ENCODE measurements around the gene EIF5AL1. TPM values are rescaled to one million over a fixed set of nuclear protein-coding genes. Genes with fewer than 3 reads are reported as not detected.

EIF5AL1 gene
- total and polyA plus RNA-seq, 2 of the 4 experiments (the other 2 are of a cell fraction): 1.1 to 1.4 TPM

GRCh38 chr10:79475119-79475653, 37.1 kb upstream of the EIF5AL1 start:
- Histone ChIP-seq H3K14ac (replicated peaks; ENCODE audit: low read depth, low read length) (no peak overlapping the region), H2BK20ac (ENCODE audit: low read depth, low read length) (no peak overlapping the region), H2AK5ac (ENCODE audit: low read depth, low read length) (no peak overlapping the region), H2BK5ac (ENCODE audit: low read depth, low read length, poor library complexity, severe bottlenecking) (no peak overlapping the region), H2BK120ac (ENCODE audit: low read depth, low read length) (no peak overlapping the region), H3K23ac (ENCODE audit: low read depth, low read length) (no peak overlapping the region), H2AFZ (replicated peaks; ENCODE audit: low read length, poor library complexity) (no peak overlapping the region), H4K8ac (ENCODE audit: low read depth in 2 of 2, low read length in 2 of 2) (no peak overlapping the region), H3K9me3 (ENCODE audit: control insufficient read depth, insufficient read depth, low read length) (no peaks in the 10 kb centered on the region), H3K27ac (ENCODE audit: insufficient read depth, low read length) (no peak overlapping the region), H4K20me1 (ENCODE audit: insufficient read depth, low read length) (no peaks in the 10 kb centered on the region), H4K91ac (ENCODE audit: insufficient read depth, low read depth, low read length) (no peak overlapping the region), H3K27me3 (ENCODE audit: control insufficient read depth, insufficient read depth, low read length) (peaks cover 1% of the 10 kb centered on the region; the same call in 1 of the 2 replicates), H3K4me2 (ENCODE audit: low read depth, low read length) (no peak overlapping the region), H3K9ac (ENCODE audit: low read depth, low read length) (no peak overlapping the region), H3K4me1 (ENCODE audit: control insufficient read depth, insufficient read depth, low read length) (no peaks in the 10 kb centered on the region), H3K4me3 (ENCODE audit: insufficient read depth, low read depth, low read length) (no peak overlapping the region), H4K5ac (ENCODE audit: low read depth, low read length) (no peak overlapping the region), H3K36me3 (ENCODE audit: control insufficient read depth, insufficient read depth, low read length) (no peaks in the 10 kb centered on the region), H2AK9ac (replicated peaks; ENCODE audit: low read depth, low read length, poor library complexity) (peak overlapping the region; percentile 72), H3K79me1 (ENCODE audit: low read depth in 1 of 2, low read length in 2 of 2) (no peaks in the 10 kb centered on the region), H3K9me1 (ENCODE audit: insufficient read depth, low read length) (no peaks in the 10 kb centered on the region; the same call in 1 of the 2 replicates), H3K4ac (ENCODE audit: low read depth, low read length) (no peak overlapping the region), H3K56ac (ENCODE audit: extremely low read depth, insufficient read depth, low read length) (no peak overlapping the region), H2BK15ac (ENCODE audit: low read depth, low read length) (no peak overlapping the region), H3K18ac (ENCODE audit: low read depth, low read length) (no peak overlapping the region)
- no TSS peak for BruUV-seq (replicated peaks)
- intact Hi-C loops (cut with micrococcal nuclease): no loop called here
- dilution Hi-C loops (cut with HindIII; ENCODE audit: low sequenced_read_pairs, unreplicated experiment): no loop called here
- ATAC-seq (ENCODE audit: low read depth) (no peak), DNase-seq (no peak)
- CTCF ChIA-PET: interaction anchor here (1.1 to 2.6 kb wide), 2 partner anchors 7 to 13 kb away, joined by 5 to 11 read pairs; no protein-coding TSS in a partner anchor
- no peak for TF ChIP-seq RCOR1 (IDR thresholded peaks at IDR 0.05; ENCODE audit: insufficient replicate concordance, low read length)
- TF ChIP-seq POLR2A (IDR thresholded peaks at IDR 0.05; ENCODE audit: low read depth, low read length): no peak
- no peak for TF ChIP-seq MAFK (IDR thresholded peaks at IDR 0.05; ENCODE audit: low read depth, low read length)
- no peak for TF ChIP-seq MAZ (IDR thresholded peaks at IDR 0.05; ENCODE audit: borderline replicate concordance, low read depth, low read length)
- no peak for TF ChIP-seq RAD21 (IDR thresholded peaks at IDR 0.05; ENCODE audit: low read length)
- no peak for TF ChIP-seq SMC3 (IDR thresholded peaks at IDR 0.05; ENCODE audit: low read depth, low read length)
- TF ChIP-seq NFE2L2 (IDR thresholded peaks at IDR 0.05; ENCODE audit: low read depth, low read length): no peak
- TF ChIP-seq CHD1 (IDR thresholded peaks at IDR 0.05; ENCODE audit: low read depth, low read length): no peak
- TF ChIP-seq MXI1 (IDR thresholded peaks at IDR 0.05; ENCODE audit: borderline replicate concordance, low read depth, low read length): no peak
- in situ Hi-C loops (cut with MboI; ENCODE audit: low sequenced_read_pairs): loop anchor here (25.0 kb wide), 1 partner anchor 88 kb away; no protein-coding TSS in a partner anchor
- POLR2A ChIA-PET (ENCODE audit: unreplicated experiment): no interaction called here
- no CpG with 5 or more reads among the region's 7 CpGs for WGBS, 2 experiments (ENCODE audit: extremely low coverage in 2 of 2, insufficient read length in 1 of 2)

All from IMR-90 (cell line).